ENCODE data around the gene SMPX.
"Not testable (repeated sequence)": the region's sequence is repeated elsewhere in the genome, so short reads cannot be mapped to it uniquely, and the experiment has no call there.

SMPX gene

DNA sequence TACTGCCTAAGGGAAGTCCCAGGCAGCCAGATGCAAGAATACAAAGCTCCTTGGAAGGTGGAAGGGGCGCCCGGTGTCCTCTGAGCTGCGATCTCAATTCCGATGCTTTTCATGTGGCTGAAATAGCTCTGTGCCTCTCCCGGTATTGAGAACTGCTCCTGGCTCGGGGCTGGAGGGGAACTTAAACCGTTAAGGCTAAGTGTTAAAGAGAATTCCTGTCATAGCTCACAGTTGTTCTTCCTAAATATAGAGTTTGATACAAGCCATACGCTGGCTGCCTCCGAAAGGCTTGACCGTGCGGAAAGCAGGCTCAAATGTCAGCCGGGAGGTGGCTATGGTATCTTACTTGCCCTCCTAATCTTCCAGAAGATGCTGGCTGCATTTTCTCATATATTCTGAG is at the start of gene SMPX:
SMPX (minus strand) TSS at position 157 of the 400 bp plus-strand sequence. CDS start 3,826 bp downstream, outside the sequence.
- DNase-seq (ENCODE audit: low spot score): no peak

DNA sequence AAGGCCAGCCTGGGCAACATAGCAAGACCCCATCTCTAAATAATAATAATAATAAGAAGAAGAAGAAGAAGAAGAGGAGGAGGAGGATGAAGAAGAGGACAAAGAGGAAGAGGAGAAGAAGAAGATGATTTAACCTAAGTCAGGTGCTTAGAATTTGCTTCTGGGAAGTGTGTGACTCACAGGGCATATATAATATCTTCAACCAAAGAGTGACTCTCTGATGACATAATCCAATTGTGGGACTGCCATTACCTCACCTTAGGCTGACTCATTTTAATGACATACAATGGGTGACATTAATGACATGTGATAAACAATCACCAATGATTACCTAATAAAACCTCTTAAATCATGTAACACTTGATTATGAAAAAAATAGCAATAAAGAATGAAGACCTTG is 48.8 kb upstream of the SMPX start:
- no peak for DNase-seq (ENCODE audit: low spot score)

DNA sequence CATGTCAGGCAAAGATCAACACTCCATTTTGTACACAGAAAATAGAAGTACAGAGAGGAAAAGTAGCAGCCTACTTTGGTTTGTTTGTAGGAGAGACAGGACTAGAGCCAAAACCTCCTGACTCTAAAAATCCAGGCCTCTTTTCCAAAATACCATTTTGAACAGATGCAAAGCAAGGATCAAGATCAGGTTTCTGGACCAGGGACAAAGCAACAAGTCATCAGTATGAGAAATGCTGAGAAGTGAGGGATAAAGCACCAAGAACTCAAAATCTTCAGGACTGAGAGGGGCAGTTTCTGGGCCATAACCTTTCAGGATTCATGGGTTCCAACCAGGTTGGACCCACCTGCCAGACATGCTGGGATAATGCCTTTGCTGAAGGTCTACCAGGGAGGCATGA is 44.9 kb upstream of the SMPX start:
- DNase-seq (ENCODE audit: low spot score): no peak

DNA sequence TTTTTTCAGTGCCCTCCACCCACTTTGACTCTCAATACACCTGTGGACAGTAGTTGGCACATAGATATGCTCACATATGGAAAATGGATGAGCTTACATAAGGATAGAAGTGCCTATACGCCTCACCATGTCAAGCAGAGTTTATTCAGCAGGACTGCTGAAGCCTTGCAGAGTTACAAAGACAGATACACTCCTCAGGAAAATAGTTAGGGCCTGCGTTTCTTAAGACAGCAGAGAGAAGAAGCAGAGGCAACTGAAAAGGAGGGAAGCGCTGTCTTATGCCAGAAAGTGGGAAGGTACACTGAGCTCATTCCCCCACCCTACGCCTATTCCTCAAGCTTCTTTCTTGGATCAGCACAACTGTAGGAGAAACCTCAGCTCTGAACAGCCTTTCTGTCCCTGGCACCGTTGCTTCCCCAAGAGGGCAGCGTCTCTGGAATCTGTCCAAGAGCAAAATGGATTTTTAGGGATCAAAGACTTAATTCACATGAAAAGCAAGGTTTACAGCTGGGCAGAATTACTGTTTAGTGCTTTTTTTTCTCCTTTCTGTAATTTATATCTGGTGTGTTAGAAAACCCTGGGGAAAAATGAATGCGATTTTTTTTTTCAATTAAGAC is 44.2 kb upstream of the SMPX start:
- DNase-seq (ENCODE audit: low spot score): no peak

DNA sequence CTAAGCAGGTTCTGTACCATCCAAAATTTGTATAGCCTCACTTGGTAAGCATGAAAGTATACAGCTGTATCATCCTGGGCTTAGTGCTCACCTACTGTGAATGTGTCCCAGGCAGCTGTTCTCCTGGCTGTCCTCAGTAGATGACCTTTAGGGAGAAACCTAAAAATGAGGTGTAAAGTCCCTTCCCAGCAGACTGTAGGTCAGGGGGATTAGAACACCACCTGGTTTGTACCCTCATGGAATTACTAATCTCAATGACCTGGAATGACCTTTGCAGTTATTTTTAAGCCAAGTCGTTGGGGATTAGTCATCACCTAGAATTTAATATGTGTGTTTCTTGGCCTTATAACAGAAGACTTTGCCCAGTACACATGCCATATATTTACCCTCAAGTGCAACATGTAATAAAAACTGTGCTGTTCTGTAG is 42.4 kb upstream of the SMPX start:
- DNase-seq (ENCODE audit: low spot score): no peak

DNA sequence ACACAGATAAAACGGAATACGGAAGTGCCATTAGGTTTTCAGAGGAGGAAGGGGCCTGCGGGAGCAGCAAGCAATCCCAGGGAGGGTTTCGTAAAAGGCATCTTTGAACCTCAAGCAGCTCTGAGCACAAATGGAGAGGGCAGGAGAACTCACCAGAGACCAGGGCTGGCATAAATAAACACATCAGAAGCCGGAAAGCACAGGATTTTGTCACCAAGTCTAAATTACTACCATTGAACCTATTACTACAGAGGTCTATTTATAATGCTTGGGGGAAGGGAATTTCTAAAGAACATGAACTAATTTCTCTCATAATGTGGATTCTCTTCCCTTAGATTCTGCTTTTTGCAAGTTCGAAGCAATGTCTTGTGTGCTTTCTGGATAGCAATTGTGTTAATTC is 41.9 kb upstream of the SMPX start:
- no peak for DNase-seq (ENCODE audit: low spot score)

DNA sequence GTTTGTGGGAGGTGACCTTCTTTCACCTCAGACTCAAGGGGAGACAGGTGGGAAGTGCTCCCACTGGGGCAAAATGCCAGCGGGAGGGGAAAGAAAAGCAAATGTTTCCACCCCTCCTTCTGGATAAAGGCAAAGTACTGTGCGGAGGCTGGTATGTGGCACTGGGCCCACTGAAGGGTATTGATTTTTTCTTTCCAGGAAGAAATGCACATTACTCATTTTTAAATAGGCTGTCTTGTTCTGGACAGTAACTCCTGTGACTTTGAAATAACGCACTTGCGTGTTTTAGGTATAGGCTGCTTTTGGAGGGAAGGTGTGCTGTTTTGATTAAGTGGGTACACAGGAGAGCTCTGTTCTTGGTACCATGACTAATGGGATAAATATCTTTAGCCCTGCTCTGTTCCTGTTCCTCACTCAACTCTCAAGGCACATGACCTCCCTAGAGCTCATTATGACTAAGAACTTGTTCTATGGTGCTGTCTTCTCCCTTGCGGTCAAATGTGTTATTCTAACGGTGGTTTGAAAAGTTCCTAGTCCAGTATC is 40.8 kb upstream of the SMPX start:
- no peak for DNase-seq (ENCODE audit: low spot score)

DNA sequence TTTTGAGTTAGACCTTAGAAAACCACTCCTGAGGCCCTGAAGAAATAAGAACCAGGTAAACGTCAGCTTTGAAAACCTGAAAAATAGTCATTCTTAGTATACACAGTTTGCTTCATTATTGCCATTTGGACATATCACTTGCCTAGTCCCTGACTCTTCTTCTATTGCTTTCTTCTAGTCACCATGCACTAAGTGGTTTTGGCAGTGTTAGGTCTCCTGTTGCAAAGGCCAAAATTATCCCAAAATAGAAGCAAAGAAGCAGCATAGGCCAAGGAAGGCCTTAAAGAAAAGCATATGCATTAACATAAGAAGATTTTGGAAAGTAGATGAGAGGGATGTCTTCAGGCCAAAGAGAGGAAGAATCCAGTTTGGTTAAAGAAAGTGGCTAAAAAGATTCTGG is 24.1 kb upstream of the SMPX start:
- no peak for DNase-seq (ENCODE audit: low spot score)

DNA sequence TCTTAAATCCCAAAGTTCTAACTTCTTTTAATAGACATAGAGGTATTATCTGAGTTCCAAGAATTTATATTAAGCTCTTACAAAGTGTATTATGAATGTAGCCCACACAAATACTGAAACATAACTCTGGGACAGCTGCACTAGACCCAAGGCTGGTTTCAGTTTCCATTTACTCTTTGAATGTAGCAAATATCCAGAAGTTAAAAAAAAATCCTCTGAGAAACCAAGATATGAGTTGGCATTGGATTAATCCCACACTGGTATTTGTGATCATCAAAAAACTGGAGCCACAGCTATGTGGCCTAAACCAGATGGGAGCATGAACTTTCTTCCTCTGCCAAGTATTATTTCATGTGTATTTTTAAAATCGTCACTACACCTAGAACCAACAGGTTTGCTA is 23.6 kb upstream of the SMPX start:
- no peak for DNase-seq (ENCODE audit: low spot score)

DNA sequence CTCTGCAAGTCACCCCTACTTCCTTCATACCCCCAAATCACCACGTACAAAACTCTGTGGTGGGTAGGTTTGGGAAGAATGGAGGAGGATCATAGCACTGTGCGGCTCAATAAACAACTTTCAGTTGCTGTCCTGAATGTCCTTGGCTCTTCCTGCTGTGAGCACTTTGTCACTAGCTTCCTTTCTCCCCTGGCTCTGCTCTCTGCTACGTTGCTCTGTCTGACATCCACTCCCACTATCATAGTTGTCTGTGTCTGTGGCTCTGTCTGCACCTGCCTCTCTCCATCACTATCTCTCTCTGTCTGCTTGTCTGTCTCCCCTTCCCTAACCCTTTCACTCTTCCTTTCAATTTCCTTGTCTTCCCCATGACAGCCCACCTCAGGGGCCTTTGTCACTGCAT is 21.2 kb upstream of the SMPX start:
- DNase-seq (ENCODE audit: low spot score): no peak

DNA sequence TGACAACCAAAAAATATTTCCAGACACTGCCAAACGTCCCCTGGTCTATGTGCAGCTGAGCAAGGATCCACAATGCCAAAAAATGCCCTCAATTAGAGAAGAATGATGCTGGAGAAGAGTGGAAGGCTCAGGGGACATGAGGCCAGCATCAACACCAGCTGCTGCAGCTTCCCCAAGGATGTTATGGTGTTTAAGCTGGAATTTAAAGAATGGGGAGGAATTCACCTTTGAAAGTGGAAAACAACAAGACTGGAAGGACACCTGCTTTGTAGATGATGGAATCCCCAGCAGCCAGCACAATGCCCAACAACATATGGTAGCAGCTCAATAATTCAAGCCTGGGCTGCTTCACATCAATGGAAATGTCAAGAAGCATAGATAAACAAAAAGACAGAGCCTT is 20.3 kb upstream of the SMPX start:
- DNase-seq (ENCODE audit: low spot score): no peak

DNA sequence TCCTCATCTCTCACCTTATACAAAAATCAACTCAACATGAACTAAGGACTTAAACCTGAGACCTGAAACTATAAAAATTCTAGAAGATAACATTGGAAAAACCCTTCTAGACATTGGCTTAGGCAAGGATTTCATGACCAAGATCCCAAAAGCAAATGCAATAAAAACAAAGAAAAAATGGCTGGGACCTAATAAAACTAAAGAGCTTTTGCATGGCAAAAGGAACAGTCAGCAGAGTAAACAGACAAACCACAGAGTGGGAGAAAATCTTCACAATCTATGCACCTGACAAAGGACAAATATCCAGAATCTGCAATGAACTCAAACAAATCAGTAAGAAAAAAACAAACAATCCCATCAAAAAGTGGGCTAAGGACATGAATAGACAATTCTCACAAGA is 17.2 kb upstream of the SMPX start:
- not testable (repeated sequence) for DNase-seq (ENCODE audit: low spot score)

DNA sequence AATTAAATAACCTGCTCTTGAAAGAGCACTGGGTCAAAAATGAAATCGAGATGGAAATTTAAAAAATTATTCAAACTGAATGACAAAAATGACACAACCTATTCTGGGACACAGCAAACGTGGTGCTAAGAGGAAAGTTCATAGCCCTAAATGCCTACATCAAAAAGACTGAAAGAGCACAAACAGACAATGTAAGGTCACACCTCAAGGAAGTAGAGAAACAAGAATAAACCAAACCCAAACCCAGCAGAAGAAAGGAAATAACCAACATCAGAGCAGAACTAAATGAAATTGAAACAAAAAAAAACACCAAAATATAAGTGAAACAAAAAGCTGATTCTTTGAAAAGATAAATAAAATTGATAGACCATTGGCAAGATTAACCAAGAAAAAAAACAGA is 15.1 kb upstream of the SMPX start:
- not testable (repeated sequence) for DNase-seq (ENCODE audit: low spot score)

DNA sequence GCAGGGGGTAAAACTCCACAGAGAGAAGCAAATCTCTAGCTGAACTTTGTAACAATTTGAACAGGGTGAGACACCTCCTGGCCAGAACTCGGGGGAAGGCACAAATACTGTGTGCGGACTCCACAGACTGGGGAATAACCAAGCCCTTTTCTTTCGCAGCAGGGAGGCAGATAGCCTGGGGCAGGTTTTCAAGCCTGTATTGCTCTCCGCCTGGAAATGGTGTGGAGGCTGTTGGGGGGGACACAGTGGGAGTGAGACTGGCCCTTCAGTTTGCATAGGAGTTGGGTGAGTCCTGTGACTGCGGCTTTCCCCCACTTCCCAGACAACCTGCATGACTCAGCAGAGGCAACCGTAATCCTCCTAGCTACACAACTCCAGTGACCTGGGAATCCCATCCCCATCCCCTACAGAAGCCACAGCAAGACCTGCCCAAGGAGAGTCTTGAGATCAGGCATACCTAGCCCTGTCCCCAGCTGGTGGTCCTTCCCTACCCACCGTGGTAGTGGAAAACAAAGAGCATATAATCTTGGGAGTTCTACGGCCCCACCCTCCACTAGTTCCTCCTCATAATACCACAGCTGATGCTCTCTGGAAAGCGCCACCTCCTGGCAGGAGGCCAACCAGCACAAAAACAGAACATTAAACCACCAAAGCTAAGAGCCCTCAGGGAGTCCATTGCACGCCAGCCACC is 12.9 kb upstream of the SMPX start:
- no peak for DNase-seq (ENCODE audit: low spot score)

DNA sequence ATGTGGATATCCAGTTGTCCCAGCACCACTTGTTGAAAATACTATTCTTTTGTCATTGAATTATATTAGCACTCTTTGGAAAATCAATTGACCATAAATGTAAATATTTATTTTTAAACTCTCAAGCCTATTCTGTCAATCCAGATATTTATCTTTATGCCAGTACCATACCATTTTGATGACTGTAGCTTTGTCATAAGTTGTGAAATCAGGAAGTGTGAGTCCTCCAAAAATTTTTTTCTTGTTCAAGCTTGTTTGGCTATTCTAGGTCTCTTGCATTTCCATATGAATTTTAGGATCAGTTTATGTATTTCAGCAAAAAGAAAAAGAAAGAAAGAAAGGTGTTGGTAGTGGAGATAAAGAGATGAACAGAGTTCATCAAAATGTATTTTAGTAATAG is 8.2 kb upstream of the SMPX start:
- no peak for DNase-seq (ENCODE audit: low spot score)

DNA sequence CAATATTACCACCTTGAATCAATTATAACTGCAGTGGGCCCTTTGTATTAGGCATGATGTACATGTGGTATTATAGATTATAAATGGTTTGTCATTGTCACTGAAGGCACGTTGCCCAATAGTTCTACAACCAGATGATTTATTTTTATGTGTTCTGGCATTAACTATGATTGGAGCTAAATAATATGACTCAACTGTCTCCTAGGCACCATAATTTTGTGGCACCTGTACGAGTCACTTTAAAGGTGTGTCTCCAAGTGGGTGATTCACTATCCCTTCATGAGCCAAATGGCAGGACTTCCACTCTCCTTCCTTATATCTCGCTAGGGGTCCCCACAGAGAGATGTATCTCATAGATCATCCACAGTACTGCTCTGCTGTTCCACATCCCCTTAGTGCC is 6.1 kb upstream of the SMPX start:
- DNase-seq (ENCODE audit: low spot score): no peak

DNA sequence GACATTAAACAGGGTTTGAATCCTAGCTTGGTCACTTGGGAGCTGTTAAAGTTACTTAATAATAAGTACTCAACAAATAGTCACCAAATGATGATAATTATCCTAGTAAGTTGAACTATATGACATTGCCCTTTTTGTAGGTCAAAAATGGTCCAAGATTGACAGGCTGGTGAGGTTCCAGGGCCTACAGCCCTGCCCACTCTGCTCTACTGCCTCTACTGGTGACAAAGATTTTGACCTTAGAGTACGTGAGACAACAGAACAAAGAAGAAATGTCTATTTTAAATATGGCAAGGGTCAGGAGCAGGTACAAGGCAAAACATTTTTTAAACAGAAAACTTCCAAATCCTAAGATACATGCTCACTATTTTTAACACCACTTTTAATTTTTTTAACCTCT is 572 bp upstream of the SMPX start:
- DNase-seq (ENCODE audit: low spot score): no peak

DNA sequence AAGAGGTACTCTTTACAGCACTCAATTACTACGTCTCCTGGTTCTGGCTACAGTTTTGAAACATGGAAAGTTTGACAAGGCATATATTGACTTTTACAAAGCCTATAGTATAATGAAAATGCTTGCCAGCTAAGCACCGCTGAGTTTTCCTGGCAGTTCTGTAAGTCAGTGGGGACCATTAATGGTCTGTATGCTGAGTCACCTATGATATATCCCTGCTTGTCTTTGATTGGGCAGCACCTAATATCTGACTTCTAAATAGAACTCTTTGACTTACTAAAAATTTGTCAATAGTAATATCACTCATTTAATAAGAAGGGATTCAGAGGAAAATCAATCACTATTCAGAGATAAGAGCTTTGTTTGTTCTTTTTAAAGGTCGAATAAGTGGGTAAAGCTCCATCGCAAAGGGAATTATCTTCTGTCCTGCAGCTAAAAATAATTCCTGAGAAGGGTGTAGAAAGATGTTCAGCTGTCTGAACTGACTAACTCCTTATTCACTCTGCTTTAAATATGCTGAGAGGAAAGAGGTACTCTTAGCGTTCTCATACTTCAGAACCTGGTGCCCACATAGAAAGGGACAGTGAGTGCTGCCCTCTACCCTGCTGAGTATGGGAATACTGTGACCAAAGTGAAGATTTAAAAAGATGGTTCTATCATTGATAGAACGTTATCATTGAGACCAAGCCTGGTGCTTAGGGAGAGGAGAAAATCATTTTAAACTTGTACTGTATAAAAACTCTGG is 959 bp downstream of the SMPX start:
- no peak for DNase-seq (ENCODE audit: low spot score)

DNA sequence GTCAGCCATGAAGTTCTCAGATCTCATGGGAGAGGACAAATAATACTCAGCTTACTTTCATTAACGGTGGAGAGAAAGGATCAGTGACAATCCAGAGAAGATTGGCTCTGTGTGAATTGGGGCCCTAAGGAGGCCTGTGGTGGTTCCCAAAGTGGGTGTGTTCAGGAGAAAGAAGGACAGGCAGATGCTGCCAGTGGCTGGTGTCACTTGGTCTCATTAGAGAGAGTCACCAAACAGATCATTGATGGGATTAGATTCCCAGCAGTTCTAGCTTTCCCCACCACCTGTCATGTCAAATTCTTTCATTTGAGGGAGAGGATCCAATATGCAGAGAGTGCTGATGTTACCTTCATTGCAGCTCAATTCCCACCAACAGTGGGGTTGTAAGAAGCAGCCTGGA is 8.0 kb downstream of the SMPX start:
- DNase-seq (ENCODE audit: low spot score): no peak

DNA sequence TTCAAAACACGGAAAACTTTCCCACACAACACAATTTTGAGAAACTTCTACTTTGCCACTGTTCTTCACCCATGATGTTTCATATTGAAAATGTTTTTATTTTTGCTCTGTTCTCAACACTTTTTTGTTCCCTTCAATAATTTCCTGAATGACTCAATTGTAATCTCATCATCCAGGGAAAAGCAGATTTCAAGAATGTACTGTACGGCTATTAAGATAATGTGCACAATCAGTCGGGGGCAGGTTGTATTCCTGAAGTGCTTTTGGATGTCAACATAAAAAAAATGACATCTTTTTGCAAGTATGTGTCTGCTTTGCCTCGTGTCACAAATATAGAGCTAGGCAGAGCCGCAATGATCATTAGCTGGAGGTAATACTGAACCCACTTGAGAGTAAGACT is 9.7 kb downstream of the SMPX start:
- DNase-seq (ENCODE audit: low spot score): no peak

DNA sequence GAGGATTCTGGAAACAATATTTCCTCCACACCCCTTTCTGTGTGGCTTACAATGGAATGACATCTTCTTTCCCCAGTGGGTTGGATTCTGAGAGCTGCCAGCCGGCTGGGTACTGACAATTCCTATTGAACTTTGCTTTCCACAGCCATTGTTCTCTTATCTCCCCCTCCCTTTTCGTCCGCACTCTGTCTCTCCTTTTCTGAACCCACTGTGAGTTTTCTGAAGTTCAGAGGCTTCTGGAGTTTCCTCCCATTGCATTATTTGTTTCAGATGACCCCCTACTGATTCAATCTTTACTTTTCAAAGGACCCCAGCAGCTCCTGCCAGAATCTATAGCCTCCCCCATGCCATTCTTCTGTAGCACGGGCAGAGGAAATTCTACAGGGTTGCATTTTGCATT is 10.4 kb downstream of the SMPX start:
- DNase-seq (ENCODE audit: low spot score): peak; percentile 18

DNA sequence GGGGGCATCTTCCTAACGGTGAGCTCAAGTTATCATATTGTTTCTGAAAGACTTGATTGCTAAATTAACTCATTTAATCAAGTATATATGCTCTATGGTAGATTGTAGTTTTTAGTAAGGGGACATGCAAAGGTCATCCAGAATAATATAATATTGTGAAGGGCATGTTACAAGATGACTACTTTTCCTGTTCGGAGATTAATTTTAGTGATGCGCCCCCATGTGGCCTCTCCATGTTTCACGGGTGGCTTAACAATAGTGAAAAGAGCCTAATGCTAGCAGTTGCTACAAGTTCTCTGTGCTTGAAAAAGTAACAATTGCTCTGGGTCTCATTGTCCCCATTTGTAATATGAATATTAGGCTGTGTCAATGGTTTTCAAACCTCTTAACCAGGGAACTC is 12.2 kb downstream of the SMPX start:
- DNase-seq (ENCODE audit: low spot score): peak; percentile 9

DNA sequence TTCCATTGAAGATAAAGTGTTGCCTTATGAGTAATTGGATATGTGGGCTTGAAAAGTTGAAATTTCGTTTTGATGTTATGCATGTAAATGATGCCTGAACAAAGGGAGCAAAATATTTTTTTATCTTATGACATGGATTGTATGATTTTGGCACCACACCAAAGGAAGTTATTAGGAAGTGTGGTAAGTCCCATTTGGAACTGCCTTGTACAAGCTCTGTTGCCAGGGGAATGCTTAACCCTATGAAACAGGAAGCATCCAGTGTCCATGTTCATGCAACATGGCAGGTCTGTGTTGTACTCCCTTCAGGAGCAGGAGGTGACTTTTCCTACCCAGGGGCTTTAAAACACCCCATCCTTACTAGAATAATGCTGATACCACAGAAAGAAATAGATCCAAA is 13.2 kb downstream of the SMPX start:
- DNase-seq (ENCODE audit: low spot score): no peak

All from GM03348 (cell line).